Panc1 (cell line): ENCODE measurements around the gene PAX7.

Experiments used
- POLR2AphosphoS5 ChIP-seq: IDR thresholded peaks from 2 replicates; pipeline ENCODE4 v1.6.1; 2012; ENCODE audit warnings: mild to moderate bottlenecking, low read depth, low read length, moderate library complexity
- REST ChIP-seq, 2 experiments: IDR thresholded peaks; 2 replicates each; pipeline ENCODE4 v1.6.1; 2011 to 2012; ENCODE audit warnings: low read depth in 2 of 2, control low read depth in 1 of 2, low read length in 1 of 2, mild to moderate bottlenecking in 1 of 2, moderate library complexity in 1 of 2; ENCODE audit not compliant: insufficient read depth in 1 of 2

GRCh38 chr1:18705811-18706210 is 75.2 kb downstream of the PAX7 start:
- TF ChIP-seq POLR2AphosphoS5 (no peak), REST (IDR thresholded peaks at IDR 0.05; ENCODE audit: insufficient read depth in 1 of 2, low read depth in 2 of 2, low read length in 1 of 2) (no peak)
